H9 (cell line): ENCODE results near the gene KAT6B. TPM values are rescaled to one million over a fixed set of nuclear protein-coding genes. Genes with fewer than 3 reads are reported as not detected.

ENCODE experiments used
- DNase-seq: peaks from one replicate; pipeline ENCODE4 v3.0.0-alpha.2; 2017
- H2AFZ ChIP-seq: one replicate; pipeline ENCODE4 v1.6.1; 2013; ENCODE audit warnings: mild to moderate bottlenecking, low read length, control low read depth, moderate library complexity
- H2AK5ac ChIP-seq: 2 replicates; pipeline ENCODE4 v1.6.1; 2013; ENCODE audit warnings: low read length, control low read depth, mixed read lengths; ENCODE audit not compliant: insufficient read length
- H2BK120ac ChIP-seq: one replicate; pipeline ENCODE4 v1.6.1; 2013; ENCODE audit warnings: low read depth, mild to moderate bottlenecking, low read length, control low read depth, inconsistent platforms; ENCODE audit not compliant: poor library complexity, severe bottlenecking
- H2BK12ac ChIP-seq: 2 replicates; pipeline ENCODE4 v1.6.1; 2013; ENCODE audit warnings: low read length, control low read depth, mixed read lengths, low read depth; ENCODE audit not compliant: insufficient read length
- H2BK15ac ChIP-seq: 2 replicates; pipeline ENCODE4 v1.6.1; 2013; ENCODE audit warnings: low read depth, low read length, control low read depth
- H2BK20ac ChIP-seq: one replicate; pipeline ENCODE4 v1.6.1; 2013; ENCODE audit warnings: low read depth, mild to moderate bottlenecking, low read length, control low read depth, inconsistent platforms; ENCODE audit not compliant: poor library complexity, severe bottlenecking
- H2BK5ac ChIP-seq: 2 replicates; pipeline ENCODE4 v1.6.1; 2013; ENCODE audit warnings: low read length, control low read depth, mixed read lengths; ENCODE audit not compliant: insufficient read length
- H3K14ac ChIP-seq: 2 replicates; pipeline ENCODE4 v1.6.1; 2013; ENCODE audit warnings: low read length, control low read depth; ENCODE audit not compliant: insufficient read depth
- H3K18ac ChIP-seq: 2 replicates; pipeline ENCODE4 v1.6.1; 2013; ENCODE audit warnings: low read depth, mild to moderate bottlenecking, mixed read lengths, low read length, control low read depth; ENCODE audit not compliant: insufficient read length
- H3K23ac ChIP-seq: 2 replicates; pipeline ENCODE4 v1.6.1; 2013; ENCODE audit warnings: low read length, control low read depth, mixed read lengths, low read depth; ENCODE audit not compliant: insufficient read length
- H3K23me2 ChIP-seq: 2 replicates; pipeline ENCODE4 v1.6.1; 2013; ENCODE audit warnings: low read depth, mild to moderate bottlenecking, mixed read lengths, low read length, control low read depth; ENCODE audit not compliant: insufficient read length, poor library complexity, severe bottlenecking
- H3K27ac ChIP-seq: 2 replicates; pipeline ENCODE4 v1.5.1; 2013; ENCODE audit warnings: low read length, control low read depth, mixed read lengths, low read depth; ENCODE audit not compliant: insufficient read length
- H3K27me3 ChIP-seq: 2 replicates; pipeline ENCODE4 v1.6.1; 2013; ENCODE audit warnings: low read length, control low read depth, inconsistent platforms; ENCODE audit not compliant: insufficient read depth
- H3K4ac ChIP-seq: 2 replicates; pipeline ENCODE4 v1.6.1; 2013; ENCODE audit warnings: low read depth, mild to moderate bottlenecking, control low read depth, inconsistent platforms, low read length, moderate library complexity
- H3K4me1 ChIP-seq: 2 replicates; pipeline ENCODE4 v1.6.1; 2013; ENCODE audit warnings: low read length, control low read depth, inconsistent platforms; ENCODE audit not compliant: insufficient read depth
- H3K4me2 ChIP-seq: 2 replicates; pipeline ENCODE4 v1.6.1; 2013; ENCODE audit warnings: low read length, control low read depth, mixed read lengths; ENCODE audit not compliant: insufficient read length, insufficient read depth
- H3K56ac ChIP-seq: 2 replicates; pipeline ENCODE4 v1.6.1; 2013; ENCODE audit warnings: low read depth, mild to moderate bottlenecking, mixed read lengths, low read length, control low read depth; ENCODE audit not compliant: insufficient read length
- H3K79me1 ChIP-seq: 2 replicates; pipeline ENCODE4 v1.6.1; 2013; ENCODE audit warnings: low read depth, mild to moderate bottlenecking, moderate library complexity, low read length, control low read depth, inconsistent platforms; ENCODE audit not compliant: insufficient read depth, poor library complexity, severe bottlenecking
- H3K79me2 ChIP-seq: 2 replicates; pipeline ENCODE4 v1.6.1; 2013; ENCODE audit warnings: low read length, control low read depth, inconsistent platforms; ENCODE audit not compliant: insufficient read depth
- H3K9ac ChIP-seq: 2 replicates; pipeline ENCODE4 v1.6.1; 2013; ENCODE audit warnings: low read length, control low read depth, mixed read lengths; ENCODE audit not compliant: insufficient read length; ENCODE audit errors: extremely low read depth
- H3K9me3 ChIP-seq: one replicate; pipeline ENCODE4 v1.6.1; 2013; ENCODE audit warnings: low read depth, low read length, inconsistent platforms; ENCODE audit not compliant: control insufficient read depth
- H3T11ph ChIP-seq: one replicate; pipeline ENCODE4 v1.6.1; 2013; ENCODE audit warnings: mild to moderate bottlenecking, low read length, control low read depth, inconsistent platforms
- H4K20me1 ChIP-seq: one replicate; pipeline ENCODE4 v1.6.1; 2013; ENCODE audit not compliant: control insufficient read depth, insufficient read length, insufficient read depth
- H4K5ac ChIP-seq: 2 replicates; pipeline ENCODE4 v1.6.1; 2013; ENCODE audit warnings: low read depth, mild to moderate bottlenecking, mixed read lengths, low read length, control low read depth; ENCODE audit not compliant: insufficient read length
- H4K8ac ChIP-seq: replicated peaks from 2 replicates; pipeline ENCODE4 v1.6.1; 2013; ENCODE audit warnings: low read length, control low read depth, mixed read lengths, low read depth; ENCODE audit not compliant: insufficient read length
- H4K91ac ChIP-seq: 2 replicates; pipeline ENCODE4 v1.6.1; 2013; ENCODE audit warnings: low read depth, mild to moderate bottlenecking, moderate library complexity, mixed read lengths, low read length, control low read depth; ENCODE audit not compliant: insufficient read length
- H3K27ac Mint-ChIP-seq, 3 experiments: 2 replicates in 2 of 3; 3 replicates in 1 of 3; pipeline ENCODE4 v1.8.0; 2020 to 2021; ENCODE audit warnings: mixed read lengths in 3 of 3, mild to moderate bottlenecking in 1 of 3, moderate library complexity in 1 of 3
- H3K27me3 Mint-ChIP-seq: 2 replicates; pipeline ENCODE4 v1.8.0; 2021; ENCODE audit warnings: low read depth, mild to moderate bottlenecking, moderate library complexity, mixed read lengths
- H3K36me3 Mint-ChIP-seq, 3 experiments: 2 replicates in 2 of 3; 3 replicates in 1 of 3; pipeline ENCODE4 v1.8.0; 2020 to 2021; ENCODE audit warnings: low read depth in 3 of 3, mixed read lengths in 3 of 3; ENCODE audit not compliant: insufficient read depth in 1 of 3
- H3K4me1 Mint-ChIP-seq, 2 experiments: 2 replicates each; pipeline ENCODE4 v1.8.0; 2020; ENCODE audit warnings: mixed read lengths in 2 of 2
- H3K4me3 Mint-ChIP-seq, 2 experiments: 2 replicates in 1 of 2; 3 replicates in 1 of 2; pipeline ENCODE4 v1.8.0; 2020 to 2021; ENCODE audit warnings: mild to moderate bottlenecking in 2 of 2, mixed read lengths in 2 of 2, moderate library complexity in 1 of 2
- H3K9me3 Mint-ChIP-seq, 2 experiments: 2 replicates in 1 of 2; 3 replicates in 1 of 2; pipeline ENCODE4 v1.8.0; 2020; ENCODE audit warnings: mild to moderate bottlenecking in 2 of 2, mixed read lengths in 2 of 2, moderate library complexity in 1 of 2
- CTCF ChIP-seq: fragments of 200-600 bp; sonication (generic); conservative IDR thresholded peaks from 3 replicates; pipeline ENCODE4 v1.8.0; 2021; ENCODE audit warnings: antibody characterized with exemption, mild to moderate bottlenecking
- WGBS: extraction: QIAGEN DNeasy Blood & Tissue Kit; methylation state at CpG from one replicate; pipeline ENCODE4 v1.1.7; 2013; ENCODE audit warnings: missing lambda C conversion rate, low lambda C conversion rate, mixed read lengths; ENCODE audit not compliant: insufficient read length; ENCODE audit errors: extremely low coverage; 5-methylcytosine and 5-hydroxymethylcytosine counted together
- total RNA-seq: library from RNA; stranded (reverse); gene quantifications from 2 replicates; pipeline ENCODE4 v1.2.1, GENCODE V29; 2021

Gene KAT6B
- total RNA-seq, 1 experiment from 2014 or later, result 34.2 TPM

- H3K79me2 ChIP-seq, result no peaks in the 10 kb centered on the region
- WGBS, result no CpG with 5 or more reads among the region's 1 CpG
Observed at GRCh38 chr10:74874649-74875048, 48.2 kb downstream of the KAT6B start.

More at GRCh38 chr10:74874649-74875048, 48.2 kb downstream of the KAT6B start:
- peaks cover 2% of the 10 kb centered on the region for H3K79me1 ChIP-seq
- no peak overlapping the region for H2AK5ac ChIP-seq
- no peaks in the 10 kb centered on the region for H3K23me2 ChIP-seq
- H3K56ac ChIP-seq, result no peak overlapping the region
- H4K8ac ChIP-seq, result no peak overlapping the region
- no peak overlapping the region for H3T11ph ChIP-seq
- no peaks in the 10 kb centered on the region for H4K20me1 ChIP-seq
- no peak overlapping the region for H3K4ac ChIP-seq
- H2BK5ac ChIP-seq, result no peak overlapping the region
- no peaks in the 10 kb centered on the region for H3K9me3 ChIP-seq
- H2BK12ac ChIP-seq, result no peak overlapping the region
- no peak overlapping the region for H3K4me2 ChIP-seq
- no peaks in the 10 kb centered on the region for H3K27me3 ChIP-seq
- H3K27ac Mint-ChIP-seq, result no peak overlapping the region; a peak in 1 of 7 replicates
- no peak for TF ChIP-seq CTCF
- no peak overlapping the region for H3K18ac ChIP-seq
- no peaks in the 10 kb centered on the region for H3K9me3 Mint-ChIP-seq
- no peak overlapping the region for H3K9ac ChIP-seq
- no peak overlapping the region for H3K23ac ChIP-seq
- no peak overlapping the region for H2BK120ac ChIP-seq
- DNase-seq, result no peak
- no peak overlapping the region for H3K27ac ChIP-seq
- H4K91ac ChIP-seq, result no peak overlapping the region
- no peak overlapping the region for H3K14ac ChIP-seq
- H3K4me3 Mint-ChIP-seq, result no peak overlapping the region
- no peaks in the 10 kb centered on the region for H3K27me3 Mint-ChIP-seq
- H2BK20ac ChIP-seq, result no peak overlapping the region
- H3K4me1 ChIP-seq, result no peaks in the 10 kb centered on the region
- no peaks in the 10 kb centered on the region for H3K36me3 Mint-ChIP-seq
- H3K4me1 Mint-ChIP-seq, result peaks cover 10 to 16% of the 10 kb centered on the region in 2 experiments
- H2BK15ac ChIP-seq, result no peak overlapping the region
- H4K5ac ChIP-seq, result no peak overlapping the region
- H2AFZ ChIP-seq, result no peak overlapping the region
